HG02840 (cell line): ENCODE data around the gene CHMP4A.

ENCODE experiments used
- ATAC-seq: cut with Tn5 transposase; IDR thresholded peaks from one replicate; pipeline ENCODE4 v1.9.1; 2021; ENCODE audit warnings: mild to moderate bottlenecking, moderate library complexity, moderate number of reproducible peaks; ENCODE audit not compliant: unreplicated experiment, low FRiP score

CHMP4A gene

DNA sequence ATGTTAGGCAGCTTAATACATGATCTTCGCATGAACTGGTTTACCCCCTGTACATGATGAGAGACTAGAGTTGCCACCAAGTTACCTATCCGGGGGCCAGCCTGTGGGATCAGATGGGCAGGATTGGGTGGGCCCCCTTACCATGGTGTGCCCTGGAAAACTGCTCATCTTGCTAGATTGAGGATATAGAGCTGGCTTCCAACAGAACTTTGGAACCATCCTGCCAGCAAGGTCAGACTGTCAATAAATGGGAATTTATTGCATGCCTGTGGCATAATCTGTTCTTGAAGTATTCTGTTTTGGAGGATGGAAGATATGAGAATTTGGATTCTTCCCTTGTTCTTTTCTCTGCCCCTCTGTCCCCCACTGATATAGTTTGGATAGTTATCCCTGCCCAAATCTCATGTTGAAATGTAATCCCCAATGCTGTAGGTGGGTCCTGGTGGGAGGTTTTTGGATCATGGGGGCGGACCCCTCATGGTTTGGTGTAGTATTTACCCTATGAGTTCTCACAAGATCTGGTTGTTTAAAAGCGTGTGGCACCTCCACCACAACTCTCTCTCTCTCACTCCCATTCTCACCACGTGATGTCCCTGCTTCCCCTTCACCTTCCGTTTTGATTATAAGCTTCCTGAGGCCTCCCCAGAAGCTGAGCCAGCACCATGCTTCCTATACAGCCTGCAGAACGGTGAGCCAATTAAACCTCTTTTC lies 14.3 kb downstream of the CHMP4A start:
- ATAC-seq: no peak

DNA sequence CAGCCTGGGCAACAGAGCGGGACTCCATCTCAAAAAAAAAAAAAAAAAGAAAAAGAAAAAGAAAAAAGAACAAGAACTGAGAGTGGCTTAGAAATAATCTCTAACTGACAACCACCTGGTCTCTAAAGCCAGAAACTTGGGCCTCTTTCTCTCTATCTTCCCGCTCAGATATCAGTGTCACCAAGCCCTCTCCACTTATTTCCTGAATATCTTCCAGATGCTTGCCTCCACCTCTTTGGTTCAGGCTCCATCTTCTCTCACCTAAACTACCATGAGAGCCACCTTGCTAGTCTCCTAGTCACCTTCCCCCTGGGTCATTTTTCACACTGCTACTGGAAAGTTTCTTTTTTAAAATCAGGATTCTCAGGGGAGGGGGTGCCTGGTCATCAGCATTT lies 16.2 kb downstream of the CHMP4A start:
- no peak for ATAC-seq

DNA sequence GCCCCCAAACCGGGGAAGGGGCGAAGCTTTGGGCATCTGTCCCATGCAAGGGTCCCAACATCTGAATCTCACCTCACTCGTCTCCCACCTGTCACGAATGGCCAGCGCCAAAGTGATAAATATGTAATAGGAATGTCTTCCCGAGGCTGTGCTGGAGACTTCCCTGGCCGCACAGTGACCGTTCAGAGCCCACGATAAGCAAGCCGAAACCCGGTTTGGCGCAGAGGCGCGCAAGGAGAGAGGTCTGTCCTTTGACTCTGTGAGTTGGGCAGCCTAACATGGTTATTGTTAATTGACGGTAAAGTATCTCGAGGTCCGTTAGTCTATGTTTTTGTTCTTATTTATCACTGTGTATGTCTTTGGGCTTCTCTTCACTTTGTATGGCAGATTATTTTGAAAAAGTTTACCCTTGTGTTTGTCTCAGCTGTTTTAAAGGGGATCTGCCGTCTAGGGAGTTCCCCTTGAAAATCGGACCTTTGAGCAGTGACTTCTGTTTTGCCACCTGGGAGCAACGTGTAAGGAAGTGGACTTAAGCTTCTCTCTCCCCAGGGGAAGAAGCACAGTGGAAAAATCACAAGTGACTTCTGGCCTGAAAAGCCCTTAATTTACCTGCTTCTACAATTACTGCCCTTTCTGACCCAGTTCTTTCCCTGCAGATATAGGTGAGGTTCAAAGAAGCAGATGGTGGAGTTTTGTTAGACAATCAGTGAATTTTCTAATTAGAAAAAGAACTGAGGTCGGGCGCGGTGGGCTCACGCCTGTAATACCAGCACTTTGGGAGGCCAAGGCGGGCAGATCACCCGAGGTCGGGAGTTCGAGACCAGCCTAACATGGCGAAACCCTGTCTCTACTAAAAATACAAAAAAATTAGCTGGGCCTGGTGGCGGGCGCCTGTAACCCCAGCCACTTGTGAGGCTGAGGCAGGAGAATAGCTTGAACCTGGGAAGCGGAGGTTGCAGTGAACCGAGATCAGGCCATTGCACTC lies 16.9 kb downstream of the CHMP4A start:
- peak; percentile 21 for ATAC-seq

DNA sequence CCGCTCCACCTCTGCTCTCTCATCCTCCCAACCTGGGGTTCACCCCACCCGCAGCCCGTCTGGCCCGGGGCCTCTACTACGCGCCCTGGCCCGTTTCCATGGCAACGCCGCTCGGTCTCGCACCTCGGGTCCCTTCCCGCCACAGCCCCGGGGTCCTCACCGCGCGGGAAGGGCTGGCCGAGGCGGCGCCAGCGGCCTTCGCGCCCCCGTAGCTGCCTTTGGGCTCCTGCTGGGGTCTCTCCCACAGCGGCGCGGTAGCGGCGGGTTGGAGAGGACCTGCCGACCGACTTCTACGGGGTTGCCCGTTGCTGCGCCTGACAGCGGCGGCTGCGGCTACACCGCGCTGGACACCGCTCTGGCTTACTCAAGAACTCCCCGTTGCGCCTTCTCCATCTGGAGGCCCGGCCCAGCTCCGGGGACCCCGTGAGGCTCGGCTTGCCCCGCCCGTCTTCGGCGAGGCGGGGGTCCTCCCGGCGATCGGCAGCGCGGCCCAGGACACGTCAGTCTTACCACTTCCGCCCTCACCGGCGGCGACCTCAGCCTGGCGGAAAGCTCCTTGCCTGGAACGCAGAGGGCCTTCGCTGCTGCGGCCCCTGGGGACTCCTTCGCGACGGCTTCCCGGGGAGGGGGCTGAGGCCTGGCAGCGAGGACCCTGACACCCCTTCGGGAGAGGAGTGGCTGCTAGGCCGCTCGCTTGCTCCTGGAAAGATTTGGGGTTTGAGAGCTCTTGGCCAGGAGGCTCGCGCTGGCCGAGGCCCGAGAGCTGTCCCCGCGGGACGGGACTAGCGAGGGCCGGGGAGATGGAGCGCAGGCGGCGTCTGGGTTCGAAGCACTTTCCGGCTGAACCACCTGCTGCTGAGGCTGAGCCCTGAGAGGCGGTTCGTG lies 17.9 kb downstream of the CHMP4A start, which contains the start of gene TM9SF1:
Gene TM9SF1 (minus strand): TSS at position 256 of the 885 bp plus-strand sequence. CDS start 422 bp downstream, outside the sequence.
- ATAC-seq: peak; percentile 71

DNA sequence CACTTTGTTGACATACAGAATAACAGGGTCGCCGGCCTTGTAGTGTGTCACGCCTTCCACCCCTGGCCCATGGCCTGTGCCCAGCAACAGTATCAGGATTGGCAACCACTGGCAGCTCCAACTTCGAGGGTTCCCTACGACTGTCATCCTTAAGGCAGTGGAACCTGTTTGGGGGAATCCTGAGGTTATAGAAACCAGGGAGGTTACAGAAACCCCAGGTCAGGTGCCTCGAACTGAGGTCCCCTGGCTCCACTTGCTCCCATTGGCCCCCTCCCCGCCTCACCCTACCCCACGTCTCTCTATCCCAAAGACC lies 18.5 kb downstream of the CHMP4A start:
- ATAC-seq: no peak

DNA sequence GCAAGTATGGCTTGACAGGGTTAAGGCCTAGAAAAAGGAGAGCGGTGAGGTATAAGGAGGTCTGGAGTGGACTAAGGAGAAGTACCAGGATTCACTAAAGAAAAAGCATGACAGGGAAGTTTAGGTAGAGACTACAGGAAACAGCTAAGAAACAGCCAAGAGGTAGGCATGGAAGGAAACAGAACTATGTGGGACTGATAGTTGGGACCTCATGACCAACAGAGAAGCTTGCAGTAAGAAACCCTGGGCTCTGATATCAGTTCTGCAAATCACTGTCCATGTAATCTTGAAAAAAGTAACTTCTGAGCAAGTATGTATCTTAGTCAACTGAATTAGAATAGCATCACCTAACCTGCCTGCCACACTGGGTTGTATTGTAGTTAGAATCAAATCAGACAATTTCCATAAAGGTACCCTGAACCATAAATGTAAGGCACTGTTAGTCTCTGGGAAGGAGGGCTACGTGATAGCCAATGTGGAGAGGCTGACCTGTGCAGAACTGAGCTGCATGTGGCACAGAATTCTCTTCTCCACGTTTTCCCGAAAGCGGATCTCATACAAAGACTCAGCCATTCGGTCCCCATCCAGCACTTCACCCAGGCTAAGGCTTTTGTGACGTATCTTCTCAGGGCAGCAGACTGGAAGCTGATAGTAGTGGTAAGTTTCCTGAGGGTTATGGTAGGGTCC lies 19.0 kb downstream of the CHMP4A start:
- no peak for ATAC-seq

DNA sequence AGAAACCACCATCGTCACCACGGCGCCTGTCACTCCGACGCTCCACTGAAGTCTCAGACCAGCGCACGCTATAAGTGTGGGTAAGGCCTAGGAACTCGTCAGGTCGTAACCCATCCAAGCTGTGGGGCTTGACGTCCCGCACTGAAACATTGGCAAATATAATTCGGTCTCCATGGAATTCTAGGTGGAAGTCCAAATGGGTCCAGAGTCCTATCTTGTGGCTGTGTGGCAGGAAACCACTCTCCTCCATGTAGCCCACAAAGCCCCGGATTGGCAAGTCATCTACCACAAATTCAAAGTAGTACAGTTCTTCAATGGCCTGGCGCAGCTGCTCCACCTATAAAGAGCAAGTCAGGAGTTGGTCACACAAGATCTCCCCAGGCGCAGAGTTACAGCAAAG lies 20.4 kb downstream of the CHMP4A start:
- ATAC-seq: no peak

DNA sequence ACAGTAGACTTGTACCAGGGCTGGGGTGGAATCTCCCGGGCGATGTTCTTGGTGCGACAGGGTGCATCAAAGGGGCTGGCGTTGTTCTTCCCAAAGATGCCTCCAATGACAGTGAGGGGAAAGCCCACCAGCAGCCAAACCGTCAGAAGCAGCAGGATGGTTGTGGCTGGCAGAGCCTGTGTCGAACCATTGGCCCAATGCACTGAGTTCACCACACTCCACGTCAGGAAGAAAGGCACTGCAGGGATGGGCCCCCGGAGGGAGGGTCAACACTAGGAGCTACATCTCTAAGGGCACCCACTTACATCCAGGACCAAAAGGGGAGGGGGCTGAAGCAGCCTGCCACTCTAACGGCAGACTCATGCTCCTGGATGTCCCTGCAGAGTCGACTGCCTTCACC lies 22.9 kb downstream of the CHMP4A start:
- no peak for ATAC-seq

DNA sequence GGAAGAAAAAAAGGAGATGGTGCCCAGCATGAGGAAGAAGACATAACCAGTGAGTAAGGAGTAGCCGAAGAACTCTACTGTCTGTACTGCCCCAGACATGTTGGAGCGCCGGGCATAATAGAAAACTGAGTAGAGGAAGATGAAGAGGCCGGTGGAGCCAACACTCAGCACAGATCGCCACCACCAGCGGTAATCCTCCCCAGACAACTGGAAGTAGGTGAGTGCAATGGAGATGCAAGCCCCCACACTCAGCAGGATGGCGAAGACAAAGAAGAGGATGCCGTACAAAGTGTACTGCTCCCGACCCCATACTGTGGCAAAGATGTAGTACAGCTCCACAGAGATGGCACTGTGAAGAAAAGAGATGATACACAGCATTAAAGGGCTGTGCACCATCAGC lies 23.8 kb downstream of the CHMP4A start:
- no peak for ATAC-seq

DNA sequence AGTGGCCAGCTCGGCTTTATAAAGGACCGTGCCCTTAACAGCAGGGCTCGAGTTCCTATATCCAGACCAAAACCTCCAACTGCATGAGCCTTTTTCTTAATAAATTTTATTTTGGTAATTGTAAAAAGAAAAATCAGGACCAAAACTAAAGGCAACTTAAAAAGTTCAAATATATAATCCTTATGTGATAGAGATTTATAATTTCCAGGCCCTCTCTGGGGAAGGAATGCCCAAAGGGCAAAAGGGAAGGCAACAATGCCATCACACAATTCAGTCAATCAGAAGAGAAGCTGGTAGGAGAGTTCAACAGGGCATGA lies 24.3 kb downstream of the CHMP4A start:
- ATAC-seq: no peak

DNA sequence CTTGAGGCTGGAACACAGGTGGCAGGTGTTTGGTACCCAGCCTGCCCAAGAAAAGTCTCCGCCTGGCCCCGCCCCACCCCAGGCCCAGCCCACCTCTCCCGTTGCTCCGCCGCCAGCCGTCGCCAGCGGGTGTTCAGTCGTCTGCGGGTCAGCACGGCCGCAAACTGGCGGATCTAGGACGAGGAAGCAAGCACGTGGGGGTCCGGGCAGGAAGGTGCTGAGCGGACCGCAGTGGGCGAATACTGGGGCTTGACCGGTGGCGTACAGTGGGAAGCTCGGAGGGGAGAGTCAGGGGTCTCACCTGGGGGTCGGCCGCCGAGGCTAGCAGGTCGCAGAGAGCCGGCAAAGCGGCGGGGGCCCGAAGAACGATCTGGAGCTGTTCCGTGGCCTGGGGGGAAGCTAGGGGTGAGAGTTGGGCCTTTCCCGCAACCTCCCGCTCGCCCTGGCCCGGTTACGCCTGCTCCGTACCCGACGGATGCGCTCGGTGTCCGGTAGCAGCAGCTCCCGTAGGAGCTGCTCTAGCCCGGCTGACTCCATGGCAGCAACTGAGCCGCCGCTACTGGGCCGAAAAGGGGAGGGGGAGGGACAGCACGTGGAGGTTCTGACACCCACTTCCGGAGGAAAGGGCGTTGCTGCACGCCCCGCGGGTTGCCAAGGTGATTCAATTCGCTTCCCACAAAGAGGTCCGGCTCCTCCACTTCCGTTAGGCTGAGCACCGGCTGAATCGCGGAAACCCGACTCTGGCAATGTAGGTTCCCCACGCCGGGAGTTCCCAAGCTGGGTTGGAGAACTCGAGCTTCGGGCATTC lies 24.8 kb downstream of the CHMP4A start, which contains the start of gene IPO4:
Gene IPO4 (minus strand): TSS at position 566 of the 808 bp plus-strand sequence. CDS start 29 bp downstream, at position 537.
- peak; percentile 77 for ATAC-seq

DNA sequence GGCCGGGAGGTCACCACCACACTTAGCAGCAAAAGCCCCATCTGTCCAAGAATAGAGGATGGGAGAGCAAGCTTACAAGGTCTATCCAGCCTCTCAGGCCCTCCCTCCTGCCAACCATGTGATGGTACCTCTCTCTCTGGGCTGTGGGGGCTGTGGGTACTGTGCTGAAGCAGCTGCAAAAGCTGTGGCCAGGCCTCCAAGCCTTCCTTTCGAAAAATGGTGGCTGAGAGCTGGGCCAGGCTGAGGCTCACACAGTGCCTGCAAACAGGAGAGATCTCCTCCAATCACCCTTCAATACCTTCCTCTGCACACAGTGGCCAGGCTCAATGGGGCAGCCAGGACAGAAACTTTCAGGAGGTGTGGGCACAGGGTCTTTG lies 25.8 kb downstream of the CHMP4A start:
- ATAC-seq: no peak

DNA sequence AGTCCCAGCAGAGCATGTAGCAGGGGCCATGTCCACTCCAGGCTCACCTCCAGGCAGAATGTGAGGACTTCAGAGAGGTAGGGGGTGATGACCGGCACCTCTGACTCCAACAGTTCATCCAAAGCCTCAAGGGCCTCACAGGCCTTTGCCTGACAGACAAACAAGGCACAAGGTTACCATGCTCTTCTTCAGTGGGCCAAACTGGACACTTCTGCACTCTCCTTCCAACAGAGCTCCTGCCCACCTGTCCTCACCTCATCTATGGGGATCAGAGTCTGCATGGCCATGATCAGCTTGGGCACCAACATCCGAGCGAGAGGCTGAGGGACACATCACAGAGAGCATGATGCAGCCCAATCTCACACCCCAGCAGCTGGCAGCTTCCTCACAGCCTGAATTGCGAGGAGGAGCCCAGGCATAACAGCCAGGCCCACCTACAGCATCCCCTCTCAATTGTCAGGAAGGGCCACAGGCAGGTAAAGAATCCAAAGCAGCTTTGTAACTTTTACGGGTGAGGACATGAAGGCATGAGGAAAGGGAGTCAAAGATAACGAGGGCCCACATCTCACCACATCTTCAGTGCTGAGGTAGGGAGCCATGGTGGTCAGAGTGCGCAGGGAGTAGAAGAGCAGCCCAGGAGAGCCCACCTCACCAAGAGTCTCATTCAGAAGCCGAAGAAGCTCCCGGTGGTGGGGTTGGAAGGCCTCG lies 26.3 kb downstream of the CHMP4A start:
- ATAC-seq: no peak

DNA sequence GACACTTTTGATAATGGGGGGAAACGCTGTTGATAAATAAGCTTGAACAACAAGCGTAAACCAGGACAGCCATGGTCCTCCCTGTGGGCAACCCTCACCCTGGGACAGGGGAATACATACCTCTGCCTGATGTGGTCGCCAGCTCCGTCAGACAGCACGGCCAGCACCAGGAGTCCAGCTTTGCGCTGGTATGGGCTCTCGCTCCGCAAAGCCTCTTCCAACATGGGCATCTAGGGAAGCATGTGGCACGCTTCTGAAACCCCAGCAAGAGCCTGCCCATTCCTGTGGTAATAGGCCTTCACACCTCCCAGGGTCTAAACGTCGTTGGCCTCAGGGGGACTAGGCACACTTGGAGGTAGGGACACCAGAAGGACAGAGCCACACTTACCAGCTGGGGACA lies 27.5 kb downstream of the CHMP4A start:
- ATAC-seq: no peak

DNA sequence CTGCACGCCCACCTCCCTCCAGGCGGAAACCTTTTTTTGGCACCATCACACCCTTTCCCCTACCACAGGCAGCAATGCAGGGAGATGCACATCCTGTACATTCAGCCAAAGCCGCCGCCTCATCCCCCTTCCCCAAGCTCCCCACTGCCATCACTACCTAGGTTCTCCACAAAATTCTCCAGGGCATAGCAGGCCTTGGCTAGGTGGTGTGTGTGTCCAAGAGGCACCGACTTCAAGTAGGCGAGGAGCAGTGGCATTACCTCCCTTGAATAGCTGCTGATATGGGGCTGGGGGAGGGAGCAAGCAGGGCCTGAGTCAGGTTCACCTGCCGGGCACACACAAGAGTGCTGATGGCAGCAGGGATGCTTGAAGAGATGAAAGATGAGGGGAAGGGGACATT lies 28.3 kb downstream of the CHMP4A start:
- no peak for ATAC-seq

DNA sequence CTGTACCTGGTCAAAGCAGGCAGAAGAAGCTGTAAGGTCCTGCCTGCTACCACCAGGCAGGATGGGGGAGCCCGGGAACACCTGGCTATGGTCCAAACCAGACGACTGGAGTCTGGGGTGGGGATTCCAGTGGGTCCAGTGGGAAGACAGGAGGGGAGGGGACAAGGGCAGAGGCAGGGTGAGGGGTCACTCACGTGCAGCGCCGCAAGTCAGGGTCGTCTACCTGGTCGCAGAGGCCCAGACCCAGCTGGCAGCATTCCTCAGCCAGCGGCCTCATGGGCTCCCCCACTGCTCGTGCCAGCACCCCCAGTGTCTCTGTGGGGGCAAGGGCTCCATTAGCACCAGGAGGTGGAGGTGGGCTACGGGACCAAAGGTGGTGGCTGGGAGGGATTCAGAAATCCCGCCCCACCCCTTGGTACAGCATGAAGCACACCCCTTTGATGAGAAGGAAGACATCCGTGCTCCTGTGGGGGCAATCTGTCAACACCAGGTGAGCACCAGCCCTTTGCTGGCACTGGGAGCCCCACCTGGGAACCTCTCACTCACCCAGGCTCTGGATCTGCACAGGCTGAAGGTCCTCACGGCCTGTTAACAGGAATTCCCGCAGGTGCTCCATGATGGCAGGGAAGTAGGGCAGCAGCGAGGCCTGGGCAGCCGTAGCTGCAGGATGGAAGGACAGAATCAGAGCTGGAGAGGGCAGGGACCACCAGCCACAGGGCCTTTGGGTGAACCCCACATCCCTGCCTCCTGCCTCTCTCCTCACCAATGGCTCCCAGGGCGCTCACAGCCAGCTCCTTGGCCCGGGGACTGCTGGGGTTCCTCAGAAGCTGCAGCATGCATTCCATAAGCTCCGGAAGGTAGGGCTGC lies 29.0 kb downstream of the CHMP4A start:
- no peak for ATAC-seq

DNA sequence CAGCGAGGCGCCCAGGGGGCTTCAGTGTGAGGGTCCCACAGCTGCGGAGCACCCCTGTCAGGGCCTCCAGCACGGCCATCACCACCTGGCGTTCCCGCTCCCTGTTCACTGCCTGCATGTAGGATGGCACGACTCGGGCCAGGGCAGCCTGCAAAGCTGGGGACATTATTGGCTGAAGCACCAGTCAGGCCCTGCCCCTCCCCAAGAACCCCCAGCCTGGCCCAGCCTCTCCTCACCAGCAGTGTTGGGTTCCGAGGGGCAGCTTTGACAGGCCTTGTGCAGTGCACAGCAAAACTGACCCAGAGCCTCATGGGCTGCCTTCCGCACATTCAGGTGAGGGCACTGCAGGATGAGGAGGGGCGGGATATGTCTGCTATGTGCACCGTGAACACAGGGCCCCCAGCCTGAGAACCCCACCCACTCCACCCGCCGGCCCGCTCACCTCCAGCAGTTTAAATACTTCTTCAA lies 30.2 kb downstream of the CHMP4A start:
- no peak for ATAC-seq
